Mesothelial cell of epicardium (in vitro differentiated cells): Measurements from ENCODE around the gene CSTB. TPM values are rescaled to one million over a fixed set of nuclear protein-coding genes. Genes with fewer than 3 reads are reported as not detected.

Source experiments
- DNase-seq, 2 experiments: peaks; one replicate each; pipeline ENCODE4 v3.0.0; 2021; ENCODE audit warnings: low spot score in 2 of 2; ENCODE audit not compliant: unreplicated experiment in 2 of 2
- H3K27ac Mint-ChIP-seq: 2 replicates; pipeline ENCODE4 v1.8.0; 2021; ENCODE audit warnings: mixed read lengths
- H3K27me3 Mint-ChIP-seq: 2 replicates; pipeline ENCODE4 v1.8.0; 2021; ENCODE audit warnings: low read depth, mixed read lengths
- H3K36me3 Mint-ChIP-seq: 2 replicates; pipeline ENCODE4 v1.8.0; 2021; ENCODE audit warnings: mixed read lengths
- H3K4me1 Mint-ChIP-seq: 2 replicates; pipeline ENCODE4 v1.8.0; 2021; ENCODE audit warnings: mixed read lengths
- H3K4me3 Mint-ChIP-seq: 2 replicates; pipeline ENCODE4 v1.8.0; 2021; ENCODE audit warnings: mild to moderate bottlenecking, moderate library complexity, mixed read lengths
- H3K9me3 Mint-ChIP-seq: 2 replicates; pipeline ENCODE4 v1.8.0; 2021; ENCODE audit warnings: mixed read lengths
- CTCF ChIP-seq: fragments of 200-600 bp; sonication (generic); IDR thresholded peaks from one replicate; pipeline ENCODE4 v1.5.0; 2021; ENCODE audit warnings: antibody characterized with exemption; ENCODE audit not compliant: unreplicated experiment
- total RNA-seq: library from RNA; stranded (reverse); gene quantifications from 3 replicates; pipeline ENCODE4 v1.2.1, GENCODE V29; 2021

The CSTB gene
- total RNA-seq, 1 donor from 2014 or later, result 23.3 TPM

- no peak overlapping the region for H3K4me3 Mint-ChIP-seq
- H3K27me3 Mint-ChIP-seq, result no peaks in the 10 kb centered on the region
- no peaks in the 10 kb centered on the region for H3K36me3 Mint-ChIP-seq
- no peaks in the 10 kb centered on the region for H3K9me3 Mint-ChIP-seq
- no peak for TF ChIP-seq CTCF
- H3K27ac Mint-ChIP-seq, result no peak overlapping the region
- peaks cover 3% of the 10 kb centered on the region for H3K4me1 Mint-ChIP-seq
- no peak for DNase-seq
Observed at GRCh38 chr21:43782431-43783097, 6.5 kb upstream of the CSTB start.

- DNase-seq, result no peak
- Mint-ChIP-seq H3K36me3 (no peaks in the 10 kb centered on the region), H3K27ac (no peak overlapping the region), H3K27me3 (no peaks in the 10 kb centered on the region), H3K4me3 (no peak overlapping the region), H3K9me3 (no peaks in the 10 kb centered on the region), H3K4me1 (peaks cover 3% of the 10 kb centered on the region)
- TF ChIP-seq CTCF, result no peak
Observed at GRCh38 chr21:43781846-43782245, 5.7 kb upstream of the CSTB start.

- Mint-ChIP-seq H3K36me3 (no peaks in the 10 kb centered on the region), H3K27ac (no peak overlapping the region), H3K9me3 (no peaks in the 10 kb centered on the region), H3K4me1 (peaks cover 10% of the 10 kb centered on the region), H3K4me3 (no peak overlapping the region), H3K27me3 (no peaks in the 10 kb centered on the region)
- no peak for TF ChIP-seq CTCF
- no peak for DNase-seq
Observed at GRCh38 chr21:43779660-43780059, 3.6 kb upstream of the CSTB start.

GRCh38 chr21:43778469-43779335, 2.6 kb upstream of the CSTB start:
- Mint-ChIP-seq H3K36me3 (peaks cover 5% of the 10 kb centered on the region), H3K4me1 (peaks cover 10% of the 10 kb centered on the region), H3K9me3 (no peaks in the 10 kb centered on the region), H3K27me3 (no peaks in the 10 kb centered on the region), H3K27ac (peak overlapping the region; percentile 18), H3K4me3 (peak overlapping the region; percentile 15)
- TF ChIP-seq CTCF, result no peak
- no peak for DNase-seq

GRCh38 chr21:43777953-43778352, 1.8 kb upstream of the CSTB start:
- Mint-ChIP-seq H3K4me1 (peaks cover 10% of the 10 kb centered on the region), H3K4me3 (peak overlapping the region; percentile 70), H3K9me3 (no peaks in the 10 kb centered on the region), H3K36me3 (peaks cover 9% of the 10 kb centered on the region), H3K27me3 (no peaks in the 10 kb centered on the region), H3K27ac (no peak overlapping the region)
- DNase-seq, result no peak
- TF ChIP-seq CTCF, result no peak
